ENCODE data around the gene PTGER3. TPM values are rescaled to one million over a fixed set of nuclear protein-coding genes. Genes with fewer than 3 reads are reported as not detected.

The PTGER3 gene
- total and polyA plus RNA-seq, 2 of the 4 experiments (the other 2 are of a cell fraction), result not detected

DNA sequence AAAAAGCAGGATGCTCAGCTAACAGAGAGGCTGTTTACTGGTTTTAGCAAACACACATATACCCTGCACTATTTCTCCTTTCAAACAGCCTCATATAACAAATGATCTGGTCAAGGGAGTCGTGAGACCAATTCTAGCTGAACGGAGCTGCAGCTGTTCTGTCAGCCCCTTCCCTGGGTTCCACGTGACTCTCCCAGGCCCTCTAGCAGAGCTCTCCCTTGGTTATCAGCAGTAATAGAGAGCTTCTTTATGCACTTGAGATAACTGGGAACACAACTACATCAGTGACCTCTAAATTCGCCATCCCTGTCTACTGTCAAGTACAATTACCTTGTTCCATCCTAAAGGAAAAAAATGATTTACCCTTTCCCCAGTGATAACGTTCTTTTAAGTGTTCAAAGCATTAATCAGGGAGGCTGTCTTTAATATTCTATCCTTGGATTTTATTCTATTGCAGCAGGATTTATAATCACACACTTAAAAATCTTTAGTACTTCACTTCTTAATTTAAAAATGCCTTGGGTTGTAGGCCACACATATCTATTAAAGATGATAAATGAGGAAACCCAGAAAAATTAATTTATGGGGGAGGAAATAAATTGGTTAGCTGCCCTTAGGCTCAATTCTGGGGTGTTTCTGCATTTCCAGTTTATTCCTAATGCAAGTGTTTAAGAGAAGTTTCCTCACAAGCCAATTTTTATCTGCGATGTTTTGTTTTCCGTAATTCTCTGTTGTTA, 28.2 kb downstream of the PTGER3 start:
- H3K36me3 ChIP-seq (ENCODE audit: control insufficient read depth, insufficient read depth, low read length), result no peaks in the 10 kb centered on the region
- H3K9ac ChIP-seq (ENCODE audit: low read depth, low read length), result no peak overlapping the region
- H3K4me1 ChIP-seq (ENCODE audit: control insufficient read depth, insufficient read depth, low read length), result no peaks in the 10 kb centered on the region
- H2AK5ac ChIP-seq (ENCODE audit: low read depth, low read length), result no peak overlapping the region
- in situ Hi-C loops (cut with MboI; ENCODE audit: low sequenced_read_pairs), result no loop called here
- no CpG with 5 or more reads among the region's 7 CpGs for WGBS, 2 experiments (ENCODE audit: extremely low coverage in 2 of 2, insufficient read length in 1 of 2)
- no peaks in the 10 kb centered on the region for H3K79me1 ChIP-seq (ENCODE audit: low read depth in 1 of 2, low read length in 2 of 2)
- BruUV-seq (replicated peaks), result no TSS peak
- no peak overlapping the region for H2BK20ac ChIP-seq (ENCODE audit: low read depth, low read length)
- H4K20me1 ChIP-seq (ENCODE audit: insufficient read depth, low read length), result no peaks in the 10 kb centered on the region
- no peak overlapping the region for H2AFZ ChIP-seq (replicated peaks; ENCODE audit: low read length, poor library complexity)
- H2BK120ac ChIP-seq (ENCODE audit: low read depth, low read length), result no peak overlapping the region
- no peak overlapping the region for H3K18ac ChIP-seq (ENCODE audit: low read depth, low read length)
- no peaks in the 10 kb centered on the region for H3K9me1 ChIP-seq (ENCODE audit: insufficient read depth, low read length)
- intact Hi-C loops (cut with micrococcal nuclease), result no loop called here
- no peaks in the 10 kb centered on the region for H3K27me3 ChIP-seq (ENCODE audit: control insufficient read depth, insufficient read depth, low read length)
- no peak overlapping the region for H2AK9ac ChIP-seq (replicated peaks; ENCODE audit: low read depth, low read length, poor library complexity)
- H2BK5ac ChIP-seq (ENCODE audit: low read depth, low read length, poor library complexity, severe bottlenecking), result no peak overlapping the region
- H3K27ac ChIP-seq (ENCODE audit: insufficient read depth, low read length), result no peak overlapping the region
- no peaks in the 10 kb centered on the region for H3K9me3 ChIP-seq (ENCODE audit: control insufficient read depth, insufficient read depth, low read length)
- H3K4ac ChIP-seq (ENCODE audit: low read depth, low read length), result no peak overlapping the region
- no peak for ATAC-seq (ENCODE audit: low read depth)
- no peak overlapping the region for H3K4me3 ChIP-seq (ENCODE audit: insufficient read depth, low read depth, low read length)
- H3K14ac ChIP-seq (replicated peaks; ENCODE audit: low read depth, low read length), result no peak overlapping the region
- ChIA-PET CTCF (no interaction called here), POLR2A (ENCODE audit: unreplicated experiment) (no interaction called here)
- H2BK15ac ChIP-seq (ENCODE audit: low read depth, low read length), result no peak overlapping the region
- TF ChIP-seq BHLHE40 (IDR thresholded peaks at IDR 0.05; ENCODE audit: low read depth, low read length) (no peak), RCOR1 (IDR thresholded peaks at IDR 0.05; ENCODE audit: insufficient replicate concordance, low read length) (no peak), CEBPB (IDR thresholded peaks at IDR 0.05; ENCODE audit: low read depth, low read length) (no peak)
- dilution Hi-C loops (cut with HindIII; ENCODE audit: low sequenced_read_pairs, unreplicated experiment), result no loop called here
- no peak overlapping the region for H3K56ac ChIP-seq (ENCODE audit: extremely low read depth, insufficient read depth, low read length)
- no peak overlapping the region for H4K8ac ChIP-seq (ENCODE audit: low read depth in 2 of 2, low read length in 2 of 2)
- H4K91ac ChIP-seq (ENCODE audit: insufficient read depth, low read depth, low read length), result no peak overlapping the region
- no peak overlapping the region for H3K23ac ChIP-seq (ENCODE audit: low read depth, low read length)
- H3K4me2 ChIP-seq (ENCODE audit: low read depth, low read length), result no peak overlapping the region
- H4K5ac ChIP-seq (ENCODE audit: low read depth, low read length), result no peak overlapping the region
- no peak for DNase-seq
